GM13976 (cell line): Measurements from ENCODE around the gene ARAP2.

Source experiments
- DNase-seq: peaks from one replicate; pipeline ENCODE4 v3.0.0; 2012; ENCODE audit warnings: low spot score
- CTCF ChIP-seq: IDR thresholded peaks from 2 replicates; pipeline ENCODE4 v1.5.1; 2012; ENCODE audit warnings: borderline replicate concordance, mild to moderate bottlenecking; ENCODE audit not compliant: insufficient read depth; ENCODE audit errors: extremely low read depth, missing control alignments, control extremely low read depth
- in situ Hi-C: fragments of 300-500 bp; cut with MboI; formaldehyde crosslinking; loops from one replicate; pipeline ENCODE4 v1.12.0; 2022; ENCODE audit warnings: low sequenced_read_pairs, mixed read lengths, inconsistent platforms; ENCODE audit not compliant: unreplicated experiment

The ARAP2 gene

GRCh38 chr4:36236159-36236558 lies 8.2 kb downstream of the ARAP2 start:
- in situ Hi-C loops, result no loop called here
- no peak for TF ChIP-seq CTCF
- no peak for DNase-seq

GRCh38 chr4:36235306-36235705 lies 9.0 kb downstream of the ARAP2 start:
- in situ Hi-C loops, result no loop called here
- TF ChIP-seq CTCF, result no peak
- no peak for DNase-seq

GRCh38 chr4:36233567-36234266 lies 10.6 kb downstream of the ARAP2 start:
- no peak for TF ChIP-seq CTCF
- in situ Hi-C loops, result no loop called here
- no peak for DNase-seq

- DNase-seq, result no peak
- in situ Hi-C loops, result no loop called here
- no peak for TF ChIP-seq CTCF
These were observed 13.8 kb downstream of the ARAP2 start for GRCh38 chr4:36230534-36230933.

GRCh38 chr4:36227913-36228312 lies 16.4 kb downstream of the ARAP2 start:
- no peak for DNase-seq
- TF ChIP-seq CTCF, result no peak
- in situ Hi-C loops, result no loop called here

- in situ Hi-C loops, result no loop called here
- no peak for TF ChIP-seq CTCF
- no peak for DNase-seq
These were observed 17.7 kb downstream of the ARAP2 start for GRCh38 chr4:36226430-36227227.
